Measurements from ENCODE around the gene TBC1D5. TPM values are rescaled to one million over a fixed set of nuclear protein-coding genes. Genes with fewer than 3 reads are reported as not detected.

The TBC1D5 gene
- total RNA-seq, 1 experiment from 2014 or later = 26.1 TPM

DNA sequence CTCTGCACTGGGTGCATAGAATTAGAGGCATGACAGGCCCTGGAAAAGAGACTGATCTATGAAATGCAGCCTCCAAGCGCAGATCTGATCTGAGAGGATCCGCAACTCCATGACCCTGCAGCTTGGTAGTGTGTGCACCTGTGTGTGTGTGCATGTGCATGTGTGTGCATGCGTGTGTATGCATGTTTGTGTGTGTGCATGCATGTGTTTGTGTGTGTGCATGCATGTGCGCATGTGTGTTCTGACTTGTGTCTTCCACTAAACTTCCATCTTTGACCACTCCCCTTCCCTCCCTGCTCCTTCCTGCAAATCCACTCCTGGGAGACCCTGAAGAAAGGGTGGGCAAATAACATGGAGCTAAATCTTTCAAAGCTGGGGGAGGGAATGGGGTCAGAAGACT, 600.7 kb downstream of the TBC1D5 start:
- H3K27me3 Mint-ChIP-seq (ENCODE audit: low read depth) = peaks cover 4% of the 10 kb centered on the region; the same call in 1 of the 2 replicates
- no peaks in the 10 kb centered on the region for H3K36me3 Mint-ChIP-seq
- CTCF ChIA-PET = no interaction called here
- POLR2A ChIA-PET = no interaction called here
- H3K4me3 Mint-ChIP-seq = no peak overlapping the region
- H3K27ac Mint-ChIP-seq = no peak overlapping the region
- ATAC-seq = no peak
- H3K4me1 Mint-ChIP-seq = peaks cover 13% of the 10 kb centered on the region
- peaks cover 20% of the 10 kb centered on the region for H3K9me3 Mint-ChIP-seq
- TF ChIP-seq CREM (CRISPR knock-in tag; IDR thresholded peaks at IDR 0.05) (no peak), SOX15 (CRISPR knock-in tag; IDR thresholded peaks at IDR 0.05) (no peak), ATF3 (CRISPR knock-in tag; conservative IDR thresholded peaks at IDR 0.05) (no peak), ZNF317 (CRISPR knock-in tag; IDR thresholded peaks at IDR 0.05; ENCODE audit: borderline replicate concordance, low read depth) (no peak), TEAD1 (CRISPR knock-in tag; IDR thresholded peaks at IDR 0.05) (no peak), CTCF (IDR thresholded peaks at IDR 0.05) (no peak), NR2C2 (CRISPR knock-in tag; IDR thresholded peaks at IDR 0.05) (no peak), SMAD4 (CRISPR knock-in tag; IDR thresholded peaks at IDR 0.05) (no peak), FOXP4 (CRISPR knock-in tag; IDR thresholded peaks at IDR 0.05) (no peak), ZNF121 (CRISPR knock-in tag; IDR thresholded peaks at IDR 0.05) (no peak)
- TF ChIP-seq, protein P1, sequence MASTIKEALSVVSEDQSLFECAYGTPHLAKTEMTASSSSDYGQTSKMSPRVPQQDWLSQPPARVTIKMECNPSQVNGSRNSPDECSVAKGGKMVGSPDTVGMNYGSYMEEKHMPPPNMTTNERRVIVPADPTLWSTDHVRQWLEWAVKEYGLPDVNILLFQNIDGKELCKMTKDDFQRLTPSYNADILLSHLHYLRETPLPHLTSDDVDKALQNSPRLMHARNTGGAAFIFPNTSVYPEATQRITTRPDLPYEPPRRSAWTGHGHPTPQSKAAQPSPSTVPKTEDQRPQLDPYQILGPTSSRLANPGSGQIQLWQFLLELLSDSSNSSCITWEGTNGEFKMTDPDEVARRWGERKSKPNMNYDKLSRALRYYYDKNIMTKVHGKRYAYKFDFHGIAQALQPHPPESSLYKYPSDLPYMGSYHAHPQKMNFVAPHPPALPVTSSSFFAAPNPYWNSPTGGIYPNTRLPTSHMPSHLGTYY (CRISPR knock-in tag; IDR thresholded peaks at IDR 0.05) = no peak
- TF ChIP-seq, protein P2, sequence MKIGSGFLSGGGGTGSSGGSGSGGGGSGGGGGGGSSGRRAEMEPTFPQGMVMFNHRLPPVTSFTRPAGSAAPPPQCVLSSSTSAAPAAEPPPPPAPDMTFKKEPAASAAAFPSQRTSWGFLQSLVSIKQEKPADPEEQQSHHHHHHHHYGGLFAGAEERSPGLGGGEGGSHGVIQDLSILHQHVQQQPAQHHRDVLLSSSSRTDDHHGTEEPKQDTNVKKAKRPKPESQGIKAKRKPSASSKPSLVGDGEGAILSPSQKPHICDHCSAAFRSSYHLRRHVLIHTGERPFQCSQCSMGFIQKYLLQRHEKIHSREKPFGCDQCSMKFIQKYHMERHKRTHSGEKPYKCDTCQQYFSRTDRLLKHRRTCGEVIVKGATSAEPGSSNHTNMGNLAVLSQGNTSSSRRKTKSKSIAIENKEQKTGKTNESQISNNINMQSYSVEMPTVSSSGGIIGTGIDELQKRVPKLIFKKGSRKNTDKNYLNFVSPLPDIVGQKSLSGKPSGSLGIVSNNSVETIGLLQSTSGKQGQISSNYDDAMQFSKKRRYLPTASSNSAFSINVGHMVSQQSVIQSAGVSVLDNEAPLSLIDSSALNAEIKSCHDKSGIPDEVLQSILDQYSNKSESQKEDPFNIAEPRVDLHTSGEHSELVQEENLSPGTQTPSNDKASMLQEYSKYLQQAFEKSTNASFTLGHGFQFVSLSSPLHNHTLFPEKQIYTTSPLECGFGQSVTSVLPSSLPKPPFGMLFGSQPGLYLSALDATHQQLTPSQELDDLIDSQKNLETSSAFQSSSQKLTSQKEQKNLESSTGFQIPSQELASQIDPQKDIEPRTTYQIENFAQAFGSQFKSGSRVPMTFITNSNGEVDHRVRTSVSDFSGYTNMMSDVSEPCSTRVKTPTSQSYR (CRISPR knock-in tag; IDR thresholded peaks at IDR 0.05) = no peak
- TF ChIP-seq, protein P3, sequence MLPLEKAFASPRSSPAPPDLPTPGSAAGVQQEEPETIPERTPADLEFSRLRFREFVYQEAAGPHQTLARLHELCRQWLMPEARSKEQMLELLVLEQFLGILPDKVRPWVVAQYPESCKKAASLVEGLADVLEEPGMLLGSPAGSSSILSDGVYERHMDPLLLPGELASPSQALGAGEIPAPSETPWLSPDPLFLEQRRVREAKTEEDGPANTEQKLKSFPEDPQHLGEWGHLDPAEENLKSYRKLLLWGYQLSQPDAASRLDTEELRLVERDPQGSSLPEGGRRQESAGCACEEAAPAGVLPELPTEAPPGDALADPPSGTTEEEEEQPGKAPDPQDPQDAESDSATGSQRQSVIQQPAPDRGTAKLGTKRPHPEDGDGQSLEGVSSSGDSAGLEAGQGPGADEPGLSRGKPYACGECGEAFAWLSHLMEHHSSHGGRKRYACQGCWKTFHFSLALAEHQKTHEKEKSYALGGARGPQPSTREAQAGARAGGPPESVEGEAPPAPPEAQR (CRISPR knock-in tag; IDR thresholded peaks at IDR 0.05) = no peak
- TF ChIP-seq, protein P4, sequence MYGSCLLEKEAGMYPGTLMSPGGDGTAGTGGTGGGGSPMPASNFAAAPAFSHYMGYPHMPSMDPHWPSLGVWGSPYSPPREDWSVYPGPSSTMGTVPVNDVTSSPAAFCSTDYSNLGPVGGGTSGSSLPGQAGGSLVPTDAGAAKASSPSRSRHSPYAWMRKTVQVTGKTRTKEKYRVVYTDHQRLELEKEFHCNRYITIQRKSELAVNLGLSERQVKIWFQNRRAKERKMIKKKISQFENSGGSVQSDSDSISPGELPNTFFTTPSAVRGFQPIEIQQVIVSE (CRISPR knock-in tag; IDR thresholded peaks at IDR 0.05; ENCODE audit: borderline replicate concordance) = no peak
- DNase-seq (ENCODE audit: low spot score) = no peak

Measured in WTC11 (cell line).